Neural cell (in vitro differentiated cells): ENCODE results near the gene IFTAP. TPM values are rescaled to one million over a fixed set of nuclear protein-coding genes. Genes with fewer than 3 reads are reported as not detected.
A peak's percentile ranks its signal among the peaks of the same experiment; 100 is the strongest.

Source experiments
- H2AFZ ChIP-seq: fragments of 200-600, 300-800 bp; sonication (generic), shearing (Covaris generic); 2 replicates; pipeline ENCODE4 v1.6.0; 2014; ENCODE audit warnings: low read depth, mild to moderate bottlenecking, antibody characterized with exemption, low read length, moderate library complexity
- H3F3A ChIP-seq: fragments of 200-600 bp; shearing (Covaris generic); 2 replicates; pipeline ENCODE4 v1.6.1; 2016; ENCODE audit warnings: mild to moderate bottlenecking, moderate library complexity, mixed read lengths, antibody characterized with exemption, low read length; ENCODE audit not compliant: insufficient read depth, poor library complexity, severe bottlenecking
- H3K27ac ChIP-seq: fragments of 200-600, 300-800 bp; sonication (generic), shearing (Covaris generic); 2 replicates; pipeline ENCODE4 v1.5.1; 2014; ENCODE audit warnings: mild to moderate bottlenecking, low read length, moderate library complexity
- H3K27me3 ChIP-seq: fragments of 300-800, 200-600 bp; sonication (generic), shearing (Covaris generic); 2 replicates; pipeline ENCODE4 v1.6.0; 2014; ENCODE audit warnings: mild to moderate bottlenecking, low read depth, low read length, moderate library complexity; ENCODE audit not compliant: insufficient read depth
- H3K36me3 ChIP-seq: fragments of 300-800, 200-600 bp; sonication (generic), shearing (Covaris generic); 2 replicates; pipeline ENCODE4 v1.5.1; 2014; ENCODE audit warnings: mild to moderate bottlenecking, antibody characterized with exemption, low read length, moderate library complexity; ENCODE audit not compliant: insufficient read depth
- H3K4me2 ChIP-seq: fragments of 300-800, 200-600 bp; sonication (generic), shearing (Covaris generic); 2 replicates; pipeline ENCODE4 v1.6.0; 2014; ENCODE audit warnings: mild to moderate bottlenecking, low read length
- H3K4me3 ChIP-seq: fragments of 300-800, 200-600 bp; sonication (generic), shearing (Covaris generic); 2 replicates; pipeline ENCODE4 v1.5.1; 2014; ENCODE audit warnings: mild to moderate bottlenecking, low read length, moderate library complexity
- H3K79me2 ChIP-seq: fragments of 200-600 bp; shearing (Covaris generic); replicated peaks from 2 replicates; pipeline ENCODE4 v1.6.0; 2014; ENCODE audit warnings: mild to moderate bottlenecking, low read length, moderate library complexity; ENCODE audit not compliant: insufficient read depth
- H3K9ac ChIP-seq: fragments of 300-800, 200-600 bp; sonication (generic), shearing (Covaris generic); 2 replicates; pipeline ENCODE4 v1.6.1; 2016; ENCODE audit warnings: mild to moderate bottlenecking, low read length, mixed read lengths
- H3K9me2 ChIP-seq: fragments of 200-600 bp; shearing (Covaris generic); 2 replicates; pipeline ENCODE4 v1.6.1; 2016; ENCODE audit warnings: mild to moderate bottlenecking, low read length, mixed read lengths; ENCODE audit not compliant: insufficient read depth
- H3K9me3 ChIP-seq: fragments of 200-600, 300-800 bp; sonication (generic), shearing (Covaris generic); 2 replicates; pipeline ENCODE4 v1.6.1; 2016; ENCODE audit warnings: mild to moderate bottlenecking, mixed run types, low read length, moderate library complexity, mixed read lengths
- H4K20me1 ChIP-seq: fragments of 200-600 bp; shearing (Covaris generic); 2 replicates; pipeline ENCODE4 v1.6.1; 2016; ENCODE audit warnings: mild to moderate bottlenecking, mixed run types; ENCODE audit not compliant: insufficient read depth
- CTCF ChIP-seq: fragments of 450-650 bp; IDR thresholded peaks from 2 replicates; pipeline ENCODE4 v1.5.1; 2014; ENCODE audit warnings: antibody characterized with exemption, mild to moderate bottlenecking, moderate library complexity; ENCODE audit not compliant: poor library complexity, severe bottlenecking
- EP300 ChIP-seq: fragments of 450-650 bp; conservative IDR thresholded peaks from 2 replicates; pipeline ENCODE4 v1.6.1; 2014; ENCODE audit warnings: antibody characterized with exemption, mild to moderate bottlenecking, moderate library complexity; ENCODE audit not compliant: poor library complexity, severe bottlenecking
- EZH2 ChIP-seq: fragments of 200-600, 300-800 bp; shearing (Covaris generic), sonication (generic); IDR thresholded peaks from 2 replicates; pipeline ENCODE4 v1.6.1; 2014; ENCODE audit warnings: antibody characterized with exemption, low read length, borderline replicate concordance, mild to moderate bottlenecking; ENCODE audit not compliant: insufficient read depth, poor library complexity, severe bottlenecking
- MXI1 ChIP-seq: fragments of 450-650 bp; conservative IDR thresholded peaks from 2 replicates; pipeline ENCODE4 v1.6.1; 2014; ENCODE audit warnings: antibody characterized with exemption, mild to moderate bottlenecking; ENCODE audit not compliant: poor library complexity, severe bottlenecking
- POLR2AphosphoS5 ChIP-seq: IDR thresholded peaks from 2 replicates; pipeline ENCODE4 v1.6.1; 2012
- RAD21 ChIP-seq: fragments of 450-650 bp; conservative IDR thresholded peaks from 2 replicates; pipeline ENCODE4 v1.6.1; 2014; ENCODE audit warnings: antibody characterized with exemption, mild to moderate bottlenecking, moderate library complexity
- REST ChIP-seq: IDR thresholded peaks from 2 replicates; pipeline ENCODE4 v1.6.1; 2012; ENCODE audit warnings: borderline replicate concordance
- SMC3 ChIP-seq: fragments of 450-650 bp; conservative IDR thresholded peaks from 2 replicates; pipeline ENCODE4 v1.6.1; 2014; ENCODE audit warnings: antibody characterized with exemption, mild to moderate bottlenecking, moderate library complexity; ENCODE audit not compliant: poor library complexity
- TAF1 ChIP-seq: IDR thresholded peaks from 2 replicates; pipeline ENCODE4 v1.6.1; 2012; ENCODE audit warnings: low read depth
- polyA minus RNA-seq: library from RNA; depleted of rRNA, polyadenylated mRNA; stranded (reverse); fragments of >200 nt; gene quantifications from 2 replicates; pipeline ENCODE4 v1.2.3, GENCODE V29; 2014
- polyA plus RNA-seq: library from polyadenylated mRNA; depleted of rRNA; stranded (reverse); fragments of >200 nt; gene quantifications from 2 replicates; pipeline ENCODE4 v1.2.3, GENCODE V29; 2014

The IFTAP gene
- polyA plus RNA-seq, result 58.1 and 71.9 TPM in 2 replicates
- 57.9 and 68.1 TPM in 2 replicates for polyA minus RNA-seq

GRCh38 chr11:36594316-36594989, at the start of gene IFTAP:
IFTAP (plus strand) TSS chr11:36594502; CDS start chr11:36610104, 15,602 bp downstream.
- Histone ChIP-seq H3K27ac (peak within 1 kb of the TSS; percentile 88), H3K4me3 (peak within 1 kb of the TSS; percentile 85), H3K9ac (peak within 1 kb of the TSS; percentile 78), H3K79me2 (peaks cover 11% of the 10 kb centered on the region), H3K36me3 (no peaks in the 10 kb centered on the region), H3F3A (no peaks in the 10 kb centered on the region), H2AFZ (peak within 1 kb of the TSS; percentile 89), H3K27me3 (peaks cover 14% of the 10 kb centered on the region), H3K9me3 (no peaks in the 10 kb centered on the region), H3K9me2 (no peaks in the 10 kb centered on the region), H4K20me1 (no peaks in the 10 kb centered on the region), H3K4me2 (peak within 1 kb of the TSS; percentile 99)
- TF ChIP-seq SMC3 (peak; percentile 52), CTCF (peak; percentile 22), POLR2AphosphoS5 (peak; percentile 76), EZH2 (no peak), REST (peak; percentile 96), TAF1 (peak; percentile 56), EP300 (no peak), RAD21 (peak; percentile 39), MXI1 (peak; percentile 82)

- H4K20me1 ChIP-seq, result no peaks in the 10 kb centered on the region
- H3K27me3 ChIP-seq, result no peaks in the 10 kb centered on the region
- H3K9me2 ChIP-seq, result no peaks in the 10 kb centered on the region
- no peaks in the 10 kb centered on the region for H3K79me2 ChIP-seq
- H2AFZ ChIP-seq, result no peak overlapping the region
- H3K4me2 ChIP-seq, result no peak overlapping the region
- no peak overlapping the region for H3K27ac ChIP-seq
- H3K4me3 ChIP-seq, result no peak overlapping the region
- TF ChIP-seq RAD21 (no peak), CTCF (no peak), MXI1 (no peak), EP300 (no peak), EZH2 (no peak), SMC3 (no peak), REST (no peak), TAF1 (no peak), POLR2AphosphoS5 (no peak)
- no peaks in the 10 kb centered on the region for H3K36me3 ChIP-seq
- no peak overlapping the region for H3K9ac ChIP-seq
- H3F3A ChIP-seq, result no peaks in the 10 kb centered on the region
- no peaks in the 10 kb centered on the region for H3K9me3 ChIP-seq
Observed at GRCh38 chr11:36550385-36551115, 43.8 kb upstream of the IFTAP start.
